ENCODE results near the gene OR51M1.

The OR51M1 gene

DNA sequence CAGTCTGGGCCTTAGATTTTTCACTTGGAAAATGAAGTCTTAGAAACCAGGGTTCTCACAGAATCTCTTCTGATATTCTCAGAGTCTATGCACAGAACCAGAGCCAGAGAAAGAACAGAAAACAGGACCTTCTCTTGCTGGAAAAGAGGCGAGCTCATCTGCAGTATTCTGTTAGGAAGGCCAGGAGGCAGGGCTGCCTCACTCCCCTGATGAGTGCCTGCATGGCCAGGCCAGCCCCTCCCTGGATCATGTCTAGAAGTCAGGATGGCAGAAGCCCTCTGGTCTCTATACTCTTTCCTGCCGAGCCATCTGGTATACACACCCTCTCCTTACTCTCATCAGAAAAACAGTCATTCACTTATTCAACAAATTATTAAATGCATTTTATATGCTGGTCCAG, 723 bp downstream of the OR51M1 start:
- no peak for DNase-seq

- DNase-seq, result no peak
Measured at GRCh38 chr11:5390210-5390609, 6.6 kb downstream of the OR51M1 start.

GRCh38 chr11:5394091-5394490, 10.5 kb downstream of the OR51M1 start:
- DNase-seq, result no peak

- no peak for DNase-seq
Measured at GRCh38 chr11:5398936-5399335, 15.3 kb downstream of the OR51M1 start.

DNA sequence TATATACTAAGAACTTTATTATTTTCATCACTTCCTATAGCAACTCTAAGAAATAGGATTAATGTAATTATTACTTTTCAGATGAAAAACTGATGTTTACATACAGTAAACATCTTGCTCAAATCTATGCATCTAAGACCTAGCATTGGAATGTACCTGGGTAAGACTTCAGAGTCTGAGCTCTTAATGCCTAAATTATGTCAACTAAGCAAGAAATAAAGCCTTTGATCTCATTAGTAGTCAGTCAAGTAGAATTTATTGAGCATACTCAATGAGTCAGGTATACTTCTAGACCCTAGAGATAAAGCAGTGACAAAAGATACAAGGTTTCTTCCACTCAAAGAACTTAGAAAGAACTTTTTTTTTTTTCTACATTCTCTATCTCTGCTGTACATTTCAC, 21.6 kb downstream of the OR51M1 start:
- DNase-seq, result no peak

DNA sequence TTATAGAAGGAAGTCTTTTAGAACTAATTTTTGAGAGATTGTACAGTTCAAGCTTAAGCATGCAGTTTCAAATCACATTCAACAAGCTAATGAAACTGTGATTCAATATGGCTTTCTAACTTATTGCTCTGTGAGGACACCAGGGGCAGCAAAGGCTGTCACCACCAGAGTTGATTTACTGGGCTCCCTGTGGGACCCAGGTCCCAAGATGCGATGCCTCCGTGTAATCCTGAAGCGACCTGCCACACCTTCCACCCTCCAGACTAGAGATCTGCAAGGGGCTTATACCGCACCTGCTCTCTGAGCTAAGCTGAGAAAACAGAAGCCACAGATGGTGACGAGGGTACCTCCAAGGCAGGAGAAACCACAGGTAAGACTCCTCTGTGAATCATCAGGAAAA, 37.4 kb downstream of the OR51M1 start:
- no peak for DNase-seq

DNA sequence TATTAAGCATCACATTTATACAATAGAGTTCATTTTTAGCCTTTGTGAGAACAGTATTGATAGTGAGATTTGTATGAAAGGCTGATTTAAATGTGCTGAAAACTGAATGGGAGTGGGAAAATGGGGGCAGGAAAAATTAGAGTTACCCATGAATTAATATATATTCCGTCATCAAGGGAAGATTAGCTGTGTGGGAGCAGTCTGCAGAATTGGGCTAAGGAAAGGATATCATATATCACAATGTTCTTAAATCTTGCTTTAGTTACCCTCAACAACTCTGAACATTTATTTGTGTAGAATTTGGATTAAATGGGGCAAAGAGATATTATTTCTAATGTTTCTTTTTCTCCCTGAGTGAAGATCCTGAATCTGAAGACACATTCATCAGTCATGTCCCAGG, 38.2 kb downstream of the OR51M1 start, which contains the start of gene OR51Q1:
Gene OR51Q1, plus strand, starts transcription at position 301 of the 400 bp plus-strand sequence. Its CDS starts 90 bp downstream, at position 391.
- no peak for DNase-seq

GRCh38 chr11:5423131-5423530, 39.5 kb downstream of the OR51M1 start:
- no peak for DNase-seq

- DNase-seq, result no peak
Measured at GRCh38 chr11:5441414-5441813, 57.8 kb downstream of the OR51M1 start, which contains the start of gene OR51I1. OR51I1 (minus strand) TSS chr11:5441514; CDS start chr11:5441514, 0 bp downstream.

Measured in nucleus accumbens (tissue), 56 donors.